Amniotic epithelial cell (primary cell): ENCODE data around the gene ADAR.

ENCODE experiments used
- DNase-seq: peaks from one replicate; pipeline ENCODE4 v3.0.0-alpha.2; 2010; ENCODE audit warnings: low read depth

The ADAR gene

DNA sequence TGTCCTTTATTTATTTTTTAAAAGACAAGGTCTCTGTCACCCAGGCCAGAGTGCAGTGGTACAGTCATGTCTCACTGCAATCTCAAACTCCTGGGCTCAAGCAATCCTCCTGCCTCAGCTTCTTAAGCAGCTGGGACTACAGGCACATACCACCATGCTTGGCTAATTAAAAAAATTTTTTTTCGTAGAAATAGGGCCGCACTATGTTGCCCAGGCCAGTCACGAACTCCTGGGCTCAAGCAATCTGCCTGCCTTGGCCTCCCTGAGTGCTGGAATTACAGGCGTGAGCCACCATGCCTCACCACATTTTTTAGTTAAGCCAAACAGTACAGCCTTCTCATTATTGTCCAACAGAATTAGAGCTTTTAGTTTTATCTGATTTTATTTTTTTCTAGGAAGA, 7.4 kb upstream of the ADAR start:
- DNase-seq = no peak

DNA sequence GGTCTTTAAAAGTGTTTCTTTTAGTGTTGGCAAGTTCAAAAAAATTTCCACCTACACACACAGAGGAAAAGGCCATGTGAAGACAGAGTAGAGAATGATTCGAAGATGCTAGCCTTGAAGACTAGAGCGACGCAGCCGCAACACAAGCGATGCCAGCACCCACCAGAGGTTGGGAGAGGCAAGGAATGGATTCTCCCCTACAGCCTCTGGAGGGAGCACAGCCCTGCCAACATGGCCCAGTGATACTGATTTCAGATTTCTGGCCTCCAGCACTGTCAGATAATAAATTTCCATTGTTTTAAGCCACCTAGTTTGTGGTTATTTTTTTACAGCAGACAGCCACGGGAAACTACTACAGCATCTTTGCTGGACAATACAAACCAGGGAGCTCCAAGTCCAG, 6.9 kb upstream of the ADAR start:
- DNase-seq = peak; percentile 19

DNA sequence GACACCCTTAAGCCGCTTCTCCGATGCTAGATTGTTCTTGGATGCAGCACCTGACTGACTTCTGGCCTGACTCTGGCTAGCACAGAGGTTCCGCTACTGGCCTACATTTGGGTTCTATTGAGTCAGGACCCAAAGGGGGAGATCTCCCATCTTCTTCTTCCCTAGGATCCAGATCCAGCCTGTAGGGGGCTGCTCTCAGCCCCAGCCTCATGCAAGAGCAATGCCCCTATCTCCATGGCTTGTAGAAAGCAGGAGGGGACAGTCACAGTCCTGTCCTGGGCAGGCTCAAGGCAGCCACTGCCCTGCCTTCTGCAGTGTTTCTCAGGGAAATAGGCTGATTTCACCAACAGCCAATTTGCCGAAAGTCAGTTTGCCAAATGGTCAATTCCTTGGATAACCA, 6.3 kb upstream of the ADAR start:
- DNase-seq = no peak

DNA sequence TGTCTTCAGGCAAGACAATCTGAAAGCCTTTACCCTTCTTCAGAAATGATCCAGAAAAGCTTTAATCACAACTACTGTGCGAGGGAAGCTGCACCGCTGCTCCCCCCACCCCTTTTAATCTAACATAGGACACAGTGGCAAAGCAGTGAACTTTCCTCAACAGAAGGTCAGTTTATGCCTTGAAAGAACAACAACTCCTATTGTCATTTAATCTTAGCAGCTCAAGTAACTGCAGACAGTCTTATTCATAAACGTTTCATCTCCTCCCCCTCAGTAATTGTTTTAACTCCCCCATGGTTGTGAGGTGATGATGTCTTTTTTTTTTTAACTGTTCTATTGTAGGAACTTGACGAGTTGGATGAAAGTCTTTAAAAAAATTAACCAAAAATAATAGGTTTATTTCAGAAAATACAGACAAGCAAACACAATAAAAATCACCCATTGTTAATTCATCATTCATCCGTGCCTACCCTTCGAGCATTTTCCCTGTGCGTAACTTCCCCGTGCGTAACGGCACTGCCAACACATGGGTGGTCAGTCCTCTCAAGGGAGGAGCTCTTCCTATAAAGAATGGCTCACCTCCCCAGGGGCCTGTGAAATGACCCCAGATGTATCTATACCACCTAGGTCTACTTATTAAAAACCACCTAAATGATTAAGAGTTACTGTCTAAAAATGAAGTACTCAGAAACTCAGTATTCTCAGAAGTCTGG, 3.3 kb upstream of the ADAR start:
- peak; percentile 7 for DNase-seq

DNA sequence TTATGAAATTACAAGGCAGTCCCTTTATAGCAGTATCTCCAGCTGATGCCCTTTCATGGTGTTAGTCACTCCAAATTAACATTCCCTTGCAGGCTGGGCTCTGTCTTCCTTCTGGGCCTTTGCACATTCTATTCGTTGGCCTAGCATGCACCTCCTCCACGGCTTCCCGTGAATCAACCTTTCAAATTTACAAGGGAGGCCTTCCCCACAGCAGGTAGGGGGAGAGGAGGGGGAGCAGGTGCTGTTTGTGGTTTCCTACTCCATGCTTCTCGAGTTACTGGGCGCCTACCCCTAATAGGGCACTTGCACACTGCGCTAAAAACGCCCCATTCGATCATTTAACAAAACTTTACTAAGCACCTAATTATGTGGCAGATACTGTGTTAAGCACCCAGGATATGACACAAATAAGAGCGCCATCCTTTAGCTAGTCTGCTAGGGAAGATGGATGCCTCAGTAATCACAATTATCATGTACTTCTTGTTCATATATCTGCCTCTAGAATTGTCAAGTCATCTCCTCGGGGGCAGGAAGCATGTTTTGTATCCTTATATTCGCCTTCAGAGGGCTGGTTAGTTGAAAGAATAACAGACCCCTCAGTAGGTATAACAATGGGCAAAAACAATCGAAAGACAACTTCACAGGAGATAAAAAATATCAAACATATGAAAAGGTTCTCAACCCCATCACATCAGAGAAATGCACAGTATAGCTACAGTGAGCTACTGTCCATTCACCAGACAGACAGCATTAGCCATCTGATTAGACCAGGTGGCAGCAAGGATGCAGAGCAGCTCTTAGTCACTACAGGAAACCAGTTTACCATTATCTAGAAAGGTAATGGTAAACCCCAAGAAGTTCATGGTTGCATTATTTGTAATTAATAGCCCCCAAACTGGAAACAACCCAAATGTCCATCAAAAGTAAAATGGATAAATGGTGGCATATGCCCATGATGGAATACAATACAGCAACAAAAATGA, 1.7 kb upstream of the ADAR start:
- peak; percentile 27 for DNase-seq

DNA sequence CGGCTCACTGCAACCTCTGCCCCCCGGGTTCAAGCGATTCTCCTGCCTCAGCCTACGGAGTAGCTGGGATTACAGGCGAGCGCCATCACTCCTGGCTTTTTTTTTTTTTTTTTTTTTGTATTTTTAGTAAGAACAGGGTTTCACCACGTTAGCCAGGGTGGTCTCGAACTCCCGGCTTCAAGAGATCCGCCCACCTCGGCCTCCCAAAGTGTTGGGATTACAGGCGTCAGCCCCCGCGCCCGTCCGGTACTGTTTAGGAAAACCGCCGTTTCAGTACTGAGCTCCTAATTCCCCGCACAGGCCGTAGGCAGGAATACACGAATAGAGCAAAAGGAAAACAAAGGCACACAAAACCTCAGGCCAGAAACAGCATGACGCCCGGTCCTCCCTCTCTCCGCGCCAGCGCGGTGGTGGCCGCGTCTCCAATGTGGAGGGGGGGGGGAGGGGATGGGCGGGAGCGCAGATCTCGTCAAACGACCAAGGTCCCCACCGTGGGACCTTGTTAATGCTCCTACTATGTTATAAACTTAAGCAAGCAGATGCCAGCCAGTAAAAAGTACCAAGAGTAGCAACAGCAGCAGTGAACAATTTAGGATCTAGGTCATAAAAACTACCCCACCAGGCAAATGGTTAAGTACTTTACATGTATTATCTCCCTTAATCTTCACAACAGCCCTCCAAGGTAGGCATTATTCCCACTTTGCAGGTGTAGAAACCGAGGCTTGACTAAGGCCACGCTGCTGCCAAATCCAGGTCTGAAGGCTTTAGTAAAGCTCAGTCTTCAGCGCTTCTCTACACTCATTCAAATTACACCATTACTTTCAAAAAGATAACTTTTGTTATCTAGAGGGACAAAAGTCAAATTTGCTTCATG, 648 bp upstream of the ADAR start:
- peak; percentile 49 for DNase-seq

DNA sequence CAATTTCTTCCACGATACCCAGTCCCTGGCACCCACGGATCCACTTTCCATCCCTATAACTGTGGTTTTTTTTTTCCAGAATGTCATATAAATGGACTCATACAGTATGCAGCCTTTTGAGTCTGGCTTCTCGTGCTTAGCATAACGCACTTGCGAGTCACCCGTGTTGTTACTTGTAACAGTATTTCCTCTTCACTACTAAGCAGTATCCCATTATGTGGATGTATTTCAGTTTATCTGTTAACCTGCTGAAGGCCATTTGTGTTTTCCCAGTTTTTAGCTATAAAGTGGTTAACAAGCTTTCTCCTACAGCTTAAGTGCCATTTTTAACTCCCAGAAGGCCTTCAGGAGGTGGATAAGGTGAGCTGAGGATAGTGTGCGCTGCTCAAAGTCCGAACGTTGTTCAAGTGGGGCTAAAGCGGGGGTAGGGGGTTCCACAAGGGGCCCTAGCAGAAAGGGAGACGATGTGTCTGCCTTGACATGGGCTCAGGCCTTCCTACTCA, 829 bp downstream of the ADAR start:
- DNase-seq = peak; percentile 63

DNA sequence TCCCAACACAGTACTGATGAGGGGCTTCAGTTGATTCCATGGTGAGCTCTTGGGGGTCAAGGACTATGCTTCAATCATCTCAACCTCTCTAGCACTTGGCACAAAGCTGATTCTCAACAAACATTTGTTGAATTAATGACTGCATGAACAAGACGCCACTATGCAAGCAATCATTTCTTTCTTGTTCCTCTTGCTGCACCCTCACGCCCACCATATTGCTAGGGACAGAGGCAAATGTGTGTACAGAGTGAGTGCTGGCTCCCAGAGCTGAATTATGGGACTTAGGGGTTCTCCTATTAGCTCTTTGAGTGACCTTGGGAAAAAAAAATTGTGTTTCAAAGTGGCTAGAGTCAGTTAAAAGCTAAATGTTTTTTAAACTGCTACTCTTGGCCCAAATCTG, 2.5 kb downstream of the ADAR start:
- no peak for DNase-seq

DNA sequence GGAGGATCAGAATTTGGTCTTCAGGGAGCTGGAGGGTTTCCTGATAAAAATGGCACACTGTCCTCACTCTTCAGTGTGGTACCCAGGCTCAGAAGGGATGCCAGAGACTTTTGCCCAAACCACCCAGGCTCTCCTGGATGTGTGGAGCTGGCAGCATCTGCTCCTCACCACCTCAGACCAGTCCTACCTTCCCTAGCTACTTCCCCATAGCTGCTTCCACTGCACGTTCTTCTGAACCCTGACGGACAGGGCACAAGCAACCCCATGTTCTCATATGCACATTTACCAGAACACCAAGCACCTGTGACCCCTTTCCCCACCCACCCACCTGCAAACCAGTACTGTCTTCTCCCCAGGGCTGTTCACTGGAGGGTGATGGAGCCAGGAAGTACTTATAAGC, 4.7 kb downstream of the ADAR start:
- DNase-seq = no peak

DNA sequence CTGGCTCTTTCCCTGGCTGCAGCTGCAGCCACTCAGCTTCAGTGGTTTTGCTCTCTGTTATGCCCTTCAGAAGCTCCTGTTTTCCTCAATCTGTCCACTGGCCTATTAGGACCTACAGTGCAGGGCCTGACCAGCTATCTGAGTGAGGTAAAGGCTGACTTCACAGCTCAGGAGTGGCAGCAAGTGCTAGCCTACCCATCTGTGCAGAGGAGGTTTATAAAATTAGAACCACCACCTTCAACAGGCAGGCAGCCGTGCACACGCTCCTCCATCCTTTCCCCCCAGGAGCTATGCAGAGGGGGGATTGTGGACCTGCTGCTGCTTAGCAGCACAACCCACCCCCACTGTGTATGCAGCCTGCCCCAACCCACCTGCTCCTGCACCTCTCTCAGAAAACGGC, 8.3 kb downstream of the ADAR start:
- peak; percentile 54 for DNase-seq

DNA sequence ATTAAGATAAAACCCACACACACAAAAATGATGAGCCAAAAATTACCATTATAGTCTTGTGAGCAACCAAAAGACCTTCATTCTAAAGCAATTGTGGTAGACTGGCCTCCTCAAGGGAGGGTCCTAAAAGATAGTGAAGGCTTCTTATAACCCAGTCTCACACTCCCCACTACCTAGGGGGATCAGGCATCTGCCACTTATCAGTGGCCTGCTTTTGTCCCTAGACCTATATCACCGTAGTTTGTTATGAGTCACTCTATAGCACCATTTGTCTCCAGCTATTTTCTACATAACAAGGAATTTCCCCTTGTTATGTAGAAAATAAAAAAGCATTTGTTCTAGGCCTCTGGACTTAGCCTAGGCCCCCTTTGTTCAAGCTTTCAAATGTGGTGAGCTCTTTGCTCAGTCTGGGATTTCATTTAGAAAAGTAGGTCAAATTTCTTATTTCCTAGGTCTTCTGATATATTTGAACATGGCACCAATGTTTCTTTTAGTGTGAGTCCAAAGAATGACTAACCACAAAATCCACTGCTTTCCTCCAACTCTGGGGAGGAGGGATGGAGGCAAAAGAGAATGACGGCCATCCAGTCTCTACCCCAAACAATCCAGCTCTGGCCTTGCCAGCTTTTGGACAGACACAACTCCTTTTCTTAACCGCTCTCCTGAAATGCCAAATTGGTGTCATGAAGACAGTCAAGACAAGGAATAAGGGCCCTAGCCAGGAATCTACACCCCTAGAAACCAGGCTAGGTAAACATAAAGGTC, 8.9 kb downstream of the ADAR start:
- DNase-seq = peak; percentile 17

DNA sequence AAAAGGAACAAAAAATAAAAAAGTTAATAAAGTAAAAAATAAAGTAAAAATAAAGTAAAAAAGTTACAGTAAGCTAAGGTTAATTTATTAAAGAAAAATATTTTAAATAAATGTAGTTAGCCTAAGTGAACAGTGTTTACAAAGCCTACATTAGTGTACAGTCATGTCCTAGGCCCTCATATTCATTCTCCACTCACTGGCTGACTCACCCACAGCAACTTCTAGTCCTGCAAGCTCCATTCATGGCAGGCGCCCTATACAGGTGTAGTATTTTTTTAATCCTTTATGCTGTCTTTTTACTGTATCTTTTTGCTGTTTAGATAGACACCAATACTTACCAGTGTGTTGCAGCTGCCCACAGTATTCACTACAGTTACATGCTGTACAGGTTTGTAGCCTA, 12.4 kb downstream of the ADAR start:
- DNase-seq = peak; percentile 57

DNA sequence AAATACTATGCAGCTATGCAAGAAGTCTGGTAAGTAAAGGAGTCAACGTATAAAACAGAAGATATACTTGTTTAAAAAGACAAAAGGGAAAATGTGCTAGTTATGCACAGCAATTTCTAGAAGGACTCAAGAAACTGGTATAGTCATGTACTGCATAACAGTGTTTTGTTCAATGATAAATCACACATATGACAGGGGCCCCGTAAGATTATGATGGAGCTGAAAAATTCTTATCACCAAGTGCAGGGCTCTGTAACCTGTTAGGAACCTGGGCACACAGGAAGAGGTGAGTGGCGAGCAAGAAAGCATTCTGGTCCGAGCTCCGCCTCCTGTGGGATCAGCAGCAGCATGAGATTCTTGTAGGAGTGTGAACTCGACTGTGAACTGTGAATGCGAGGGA, 13.2 kb downstream of the ADAR start:
- no peak for DNase-seq

DNA sequence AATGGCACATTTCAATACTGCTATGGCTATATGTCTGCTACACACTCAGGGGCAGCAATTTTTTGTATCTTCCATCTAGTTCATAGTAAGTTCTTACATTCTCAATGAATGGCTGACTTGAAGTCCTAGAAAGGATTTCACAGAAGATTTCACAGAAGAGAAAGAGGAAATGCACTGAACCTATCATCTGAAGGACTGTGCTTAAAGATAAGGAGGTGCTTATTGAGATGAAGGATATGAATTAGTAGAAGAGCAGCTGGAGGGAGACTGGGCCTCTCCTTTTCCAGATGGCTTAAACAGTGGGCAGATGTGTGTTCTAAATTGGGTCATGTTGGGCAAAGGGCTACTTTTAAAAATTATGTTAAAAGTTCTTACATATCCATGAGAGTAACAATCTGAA, 14.6 kb downstream of the ADAR start:
- DNase-seq = no peak

DNA sequence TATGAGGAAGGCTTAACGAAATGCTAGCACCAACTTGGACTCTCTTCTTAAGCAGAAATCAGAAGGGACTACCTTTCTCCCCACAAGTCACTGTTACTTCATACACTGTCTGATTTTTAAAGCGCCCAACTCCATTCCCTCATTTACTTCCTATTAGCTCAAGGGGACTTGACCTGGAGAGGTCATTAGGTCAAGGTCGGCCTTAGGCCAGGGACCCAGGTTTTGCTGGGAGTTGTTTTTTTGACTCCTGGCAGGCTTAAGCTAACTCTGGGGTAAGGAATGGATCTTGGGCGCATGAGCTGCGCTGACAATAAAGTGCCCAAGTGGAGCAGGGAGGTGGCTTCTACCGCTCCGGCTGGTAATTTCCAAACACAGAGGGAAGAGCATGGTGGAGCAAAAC, 16.8 kb downstream of the ADAR start:
- DNase-seq = no peak

DNA sequence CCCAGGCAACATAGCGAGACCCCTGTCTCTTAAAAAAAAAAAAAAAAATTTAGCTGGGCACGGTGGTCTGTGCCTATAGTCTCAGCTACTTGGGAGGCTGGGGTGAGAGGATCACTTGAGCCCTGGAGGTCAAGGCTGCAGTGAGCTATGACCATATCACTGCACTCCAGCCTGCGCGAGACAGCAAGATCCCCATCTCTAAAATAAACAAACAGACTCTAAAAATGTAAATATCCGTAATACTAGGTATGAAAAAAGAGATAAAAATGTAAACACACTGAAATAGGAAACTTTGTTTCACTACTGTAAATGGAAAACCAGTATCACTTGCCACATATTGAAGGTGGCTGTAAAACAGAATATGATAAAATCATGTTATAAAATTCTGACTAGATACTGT, 17.2 kb downstream of the ADAR start:
- DNase-seq = no peak

DNA sequence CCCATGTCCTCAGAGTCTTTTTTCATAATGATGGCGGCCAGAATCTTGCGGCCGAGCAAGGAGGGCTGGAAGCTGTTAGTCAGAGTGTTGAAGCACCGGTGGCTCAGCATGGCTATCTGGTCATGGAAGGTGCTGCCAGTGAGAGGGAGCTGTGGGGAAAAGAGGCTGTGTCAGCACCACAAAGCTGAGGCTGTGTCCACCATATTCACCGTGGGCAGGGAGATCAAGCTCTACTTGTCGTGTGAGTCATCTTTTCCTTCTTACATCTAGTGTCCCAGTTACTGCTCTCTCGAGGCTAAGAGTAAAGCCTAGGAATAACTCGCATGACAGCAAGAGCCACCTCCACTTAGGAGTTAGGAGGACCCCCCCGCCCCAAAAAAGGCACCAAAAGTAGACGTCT, 18.2 kb downstream of the ADAR start:
- DNase-seq = peak; percentile 34

DNA sequence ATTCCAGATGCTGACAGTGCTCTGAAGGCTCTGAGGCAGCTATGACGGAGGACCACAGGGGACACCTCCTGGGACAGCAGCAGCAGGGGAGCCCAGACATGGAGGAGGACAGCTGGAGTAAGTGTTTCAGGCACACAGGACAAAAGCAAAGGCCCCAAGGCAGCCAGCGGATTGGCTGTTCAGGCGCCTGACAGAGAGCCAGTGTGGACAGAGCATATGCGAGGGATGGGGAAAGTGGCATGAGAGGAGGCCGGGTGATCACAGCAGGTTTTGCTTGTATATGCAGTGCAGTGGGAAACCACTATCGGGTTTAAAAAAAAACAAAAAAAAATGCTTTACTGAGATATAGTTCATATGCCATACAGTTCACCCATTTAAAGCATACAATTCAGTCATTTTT, 21.3 kb downstream of the ADAR start:
- DNase-seq = no peak

DNA sequence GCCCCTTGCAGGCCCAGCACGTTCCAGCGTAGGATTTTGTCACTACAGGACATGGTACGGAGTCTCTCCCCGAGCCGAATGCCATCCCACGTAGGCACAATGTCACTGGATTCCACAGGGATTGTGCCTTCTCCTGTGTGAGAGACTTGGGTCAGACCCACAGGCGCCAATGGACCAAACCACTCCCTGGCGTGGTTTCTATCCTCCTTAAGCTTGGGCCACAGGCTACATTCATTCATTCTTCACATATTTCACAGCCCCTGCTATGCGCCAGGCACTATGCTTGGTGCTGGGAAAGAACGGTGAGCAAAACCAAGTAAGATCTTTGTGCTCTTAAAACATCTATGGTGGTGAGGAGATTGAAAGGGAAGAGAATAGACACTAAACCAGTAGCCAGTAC, 21.8 kb downstream of the ADAR start:
- DNase-seq = no peak

DNA sequence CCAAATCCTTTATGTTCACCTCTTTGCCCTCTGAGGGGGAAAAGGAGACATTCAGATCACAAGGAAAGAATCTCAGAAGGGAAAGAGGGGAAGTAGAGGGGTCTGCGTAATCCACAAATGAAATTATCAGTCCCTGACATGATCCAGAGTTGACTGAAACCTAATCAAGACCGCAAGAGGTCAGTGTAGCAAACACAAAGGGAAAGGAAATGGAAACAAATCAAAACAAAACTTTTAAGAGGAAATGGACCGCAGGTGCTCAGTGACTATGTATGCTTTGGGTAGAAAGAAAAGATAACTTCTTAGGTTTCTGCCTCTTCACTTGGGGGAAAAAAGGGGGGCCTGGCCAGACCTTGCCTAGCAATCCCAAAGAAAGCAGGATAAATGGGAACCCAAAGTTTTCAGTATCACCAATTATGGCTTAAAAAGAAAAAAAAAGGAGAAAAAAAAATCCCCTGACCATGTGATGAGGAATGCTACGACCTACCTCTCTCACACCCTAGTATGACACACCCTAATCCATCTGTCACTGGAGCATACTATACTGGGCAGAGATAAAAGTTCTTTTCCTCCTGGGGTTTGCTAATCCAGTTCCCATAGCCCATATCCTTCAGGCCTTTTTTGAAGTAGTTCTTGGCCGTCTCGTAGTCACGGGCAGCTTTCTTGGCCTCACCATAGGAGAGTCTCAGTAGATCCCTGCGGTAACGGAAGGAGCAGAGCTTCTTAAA, 23.6 kb downstream of the ADAR start:
- DNase-seq = no peak

DNA sequence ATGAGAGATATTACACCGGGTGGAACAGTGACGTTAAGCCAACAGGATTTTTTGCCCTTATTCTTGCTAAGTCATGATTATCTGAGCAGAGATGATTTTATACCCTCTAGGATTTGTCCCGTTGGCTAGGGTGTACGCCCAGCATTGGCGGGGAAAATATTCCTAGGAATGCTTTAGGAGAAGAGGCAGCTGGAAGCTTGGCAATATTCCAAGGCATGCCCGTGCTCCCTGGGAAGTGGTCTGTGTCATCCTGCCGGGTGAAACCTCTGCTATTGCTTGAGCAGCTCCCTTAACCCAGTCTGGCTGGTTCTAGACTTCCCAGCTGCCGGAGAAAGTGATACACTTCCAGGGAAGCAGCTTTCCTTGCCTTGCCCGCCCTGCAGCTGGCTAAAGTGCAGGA, 24.2 kb downstream of the ADAR start:
- DNase-seq = peak; percentile 24
